ENCODE measurements around the gene OTOA.
A peak's percentile ranks its signal among the peaks of the same experiment; 100 is the strongest.
"Not testable (repeated sequence)": the region's sequence is repeated elsewhere in the genome, so short reads cannot be mapped to it uniquely, and the experiment has no call there.

Gene OTOA

DNA sequence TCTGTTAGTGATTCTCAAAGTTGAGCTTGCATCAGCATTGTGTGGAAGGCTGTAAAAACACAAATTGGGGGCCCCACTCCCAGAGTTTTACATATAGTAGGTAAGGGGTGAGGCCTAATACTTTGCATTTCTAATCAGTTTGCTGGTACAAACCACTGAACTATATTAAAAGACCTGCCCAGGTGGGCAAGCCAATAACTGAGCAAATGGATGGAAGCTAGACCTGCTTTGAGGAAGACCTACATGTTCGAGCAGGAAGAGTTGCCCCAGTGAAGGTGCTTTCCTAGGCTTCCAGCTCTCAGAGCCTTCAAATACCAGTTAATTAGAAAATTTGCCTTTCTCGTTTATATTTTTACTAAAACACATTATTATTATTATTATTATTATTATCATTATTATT lies 56.8 kb downstream of the OTOA start:
- no peak for DNase-seq (ENCODE audit: low read depth in 2 of 2)
- no peak overlapping the region for H3K4me3 ChIP-seq (replicated peaks in 1 of 2; ENCODE audit: low read depth in 2 of 2, low read length in 2 of 2)
- TF ChIP-seq, protein P1, sequence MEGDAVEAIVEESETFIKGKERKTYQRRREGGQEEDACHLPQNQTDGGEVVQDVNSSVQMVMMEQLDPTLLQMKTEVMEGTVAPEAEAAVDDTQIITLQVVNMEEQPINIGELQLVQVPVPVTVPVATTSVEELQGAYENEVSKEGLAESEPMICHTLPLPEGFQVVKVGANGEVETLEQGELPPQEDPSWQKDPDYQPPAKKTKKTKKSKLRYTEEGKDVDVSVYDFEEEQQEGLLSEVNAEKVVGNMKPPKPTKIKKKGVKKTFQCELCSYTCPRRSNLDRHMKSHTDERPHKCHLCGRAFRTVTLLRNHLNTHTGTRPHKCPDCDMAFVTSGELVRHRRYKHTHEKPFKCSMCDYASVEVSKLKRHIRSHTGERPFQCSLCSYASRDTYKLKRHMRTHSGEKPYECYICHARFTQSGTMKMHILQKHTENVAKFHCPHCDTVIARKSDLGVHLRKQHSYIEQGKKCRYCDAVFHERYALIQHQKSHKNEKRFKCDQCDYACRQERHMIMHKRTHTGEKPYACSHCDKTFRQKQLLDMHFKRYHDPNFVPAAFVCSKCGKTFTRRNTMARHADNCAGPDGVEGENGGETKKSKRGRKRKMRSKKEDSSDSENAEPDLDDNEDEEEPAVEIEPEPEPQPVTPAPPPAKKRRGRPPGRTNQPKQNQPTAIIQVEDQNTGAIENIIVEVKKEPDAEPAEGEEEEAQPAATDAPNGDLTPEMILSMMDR (IDR thresholded peaks at IDR 0.05; ENCODE audit: low read depth, low read length) = no peak

DNA sequence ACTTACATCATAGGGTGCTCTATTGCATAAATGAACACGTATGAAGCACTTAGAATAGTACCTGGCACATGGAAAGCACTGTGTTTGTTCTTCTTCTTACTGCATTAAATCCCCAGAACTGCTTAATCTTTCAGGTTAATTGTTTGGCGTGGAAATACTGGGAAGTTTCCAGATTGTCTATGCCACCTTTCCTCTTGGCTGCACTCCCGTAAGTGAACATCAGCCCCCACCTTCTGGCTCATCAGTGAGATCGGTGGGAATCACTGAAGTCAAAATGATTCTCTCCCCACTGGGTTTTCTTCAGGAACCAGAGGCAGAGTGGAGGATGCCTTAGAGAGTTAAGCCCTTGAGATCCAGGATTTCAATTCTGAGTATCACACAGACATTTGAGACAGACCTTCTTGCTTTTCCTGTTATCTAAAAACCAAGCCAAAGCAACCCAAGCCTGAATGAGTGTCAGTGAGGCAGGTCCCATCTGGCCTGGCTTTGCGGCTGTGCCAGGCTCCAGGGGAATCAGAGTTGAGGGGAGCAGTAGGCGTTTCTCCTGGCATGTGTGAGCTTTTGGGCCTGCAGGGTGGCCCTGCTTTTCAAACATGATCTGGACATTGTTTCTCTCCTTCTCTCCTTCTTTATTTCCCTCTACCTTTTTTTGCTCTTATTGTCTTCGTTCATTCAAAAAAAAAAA lies 59.1 kb downstream of the OTOA start:
- no peak for DNase-seq (ENCODE audit: low read depth in 2 of 2)
- no peak overlapping the region for H3K4me3 ChIP-seq (replicated peaks in 1 of 2; ENCODE audit: low read depth in 2 of 2, low read length in 2 of 2)
- TF ChIP-seq, protein P1 (IDR thresholded peaks at IDR 0.05; ENCODE audit: low read depth, low read length) = no peak

DNA sequence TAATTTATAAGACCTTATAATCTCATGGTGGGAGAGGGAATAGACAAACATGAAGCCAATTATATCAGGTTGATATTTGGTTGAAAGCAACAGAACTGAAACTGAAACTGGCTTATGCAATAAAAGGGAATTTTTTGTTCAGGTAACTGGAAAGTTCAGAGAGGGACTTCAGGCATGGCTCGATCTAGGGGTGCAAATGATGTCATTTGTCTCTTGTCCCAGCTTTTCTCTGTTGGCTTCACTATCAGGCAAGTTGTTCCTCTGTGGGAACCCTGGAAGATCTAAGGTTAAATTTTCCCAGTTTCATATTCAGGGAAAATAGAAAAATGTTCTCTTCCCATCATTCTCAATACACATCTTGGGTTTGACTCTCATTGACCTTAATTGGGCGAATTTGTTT lies 59.8 kb downstream of the OTOA start:
- no peak overlapping the region for H3K4me3 ChIP-seq (replicated peaks in 1 of 2; ENCODE audit: low read depth in 2 of 2, low read length in 2 of 2)
- TF ChIP-seq, protein P1 (IDR thresholded peaks at IDR 0.05; ENCODE audit: low read depth, low read length) = no peak
- no peak for DNase-seq (ENCODE audit: low read depth in 2 of 2)

DNA sequence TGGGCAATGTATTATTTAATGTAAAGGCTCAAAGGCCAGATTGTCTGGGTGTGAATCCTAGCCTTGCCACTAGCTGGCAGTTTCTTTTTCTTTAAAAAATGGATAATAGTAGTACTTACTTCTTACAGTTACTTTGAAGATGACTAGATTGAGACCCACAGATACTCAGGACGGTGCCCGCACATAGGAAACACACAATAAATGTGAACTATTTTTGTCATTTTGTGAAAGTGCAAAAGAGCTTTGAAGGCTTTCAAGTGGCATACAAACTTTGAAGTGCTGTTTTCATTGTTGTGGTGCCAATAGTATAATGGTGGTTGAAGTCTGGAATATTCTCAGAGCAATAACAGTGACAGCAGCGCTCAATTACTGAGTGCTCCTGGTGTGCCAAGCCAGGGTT lies 63.6 kb downstream of the OTOA start:
- no peak for DNase-seq (ENCODE audit: low read depth in 2 of 2)
- H3K4me3 ChIP-seq (replicated peaks in 1 of 2; ENCODE audit: low read depth in 2 of 2, low read length in 2 of 2) = no peak overlapping the region
- TF ChIP-seq, protein P1 (IDR thresholded peaks at IDR 0.05; ENCODE audit: low read depth, low read length) = no peak

DNA sequence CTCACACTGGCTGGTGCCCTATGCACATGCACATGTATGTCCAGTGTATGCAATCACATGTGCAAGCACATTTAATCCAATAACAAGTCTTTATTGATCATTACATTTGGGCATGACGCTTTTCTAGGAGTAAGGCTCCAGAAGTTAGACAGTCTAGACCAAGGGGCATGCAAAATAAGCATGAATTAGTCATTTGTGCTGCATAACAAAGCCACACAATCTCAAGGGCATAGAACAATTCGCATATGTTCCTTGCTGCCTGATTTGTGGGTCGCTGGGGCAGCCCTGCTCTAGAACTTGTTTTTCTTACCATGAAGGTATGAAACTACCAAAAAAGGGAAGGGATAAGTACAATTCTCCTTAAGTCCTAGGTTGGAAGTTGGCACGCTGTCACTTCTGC lies 67.5 kb downstream of the OTOA start:
- not testable (repeated sequence) for DNase-seq (ENCODE audit: low read depth in 2 of 2); H3K4me3 ChIP-seq (replicated peaks in 1 of 2; ENCODE audit: low read depth in 2 of 2, low read length in 2 of 2)

DNA sequence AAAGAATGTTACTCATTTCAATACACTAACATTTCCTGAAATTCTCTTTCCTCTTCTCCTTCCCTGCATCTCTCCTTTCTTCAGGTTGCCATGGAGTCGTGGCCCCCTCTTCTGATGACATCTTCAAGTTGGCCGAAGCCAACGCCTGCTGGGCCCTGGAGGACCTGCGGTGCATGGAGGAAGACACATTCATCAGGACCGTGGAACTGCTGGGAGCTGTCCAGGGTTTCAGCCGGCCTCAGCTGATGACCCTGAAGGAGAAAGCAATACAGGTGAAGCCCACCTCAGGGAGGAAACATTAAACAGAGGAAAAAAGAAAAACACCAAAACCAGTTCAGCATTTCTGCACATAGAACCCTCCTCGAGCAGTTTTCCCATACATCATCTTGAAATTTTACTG lies 76.9 kb downstream of the OTOA start:
- DNase-seq (ENCODE audit: low read depth in 2 of 2); H3K4me3 ChIP-seq (replicated peaks in 1 of 2; ENCODE audit: low read depth in 2 of 2, low read length in 2 of 2): not testable (repeated sequence)

DNA sequence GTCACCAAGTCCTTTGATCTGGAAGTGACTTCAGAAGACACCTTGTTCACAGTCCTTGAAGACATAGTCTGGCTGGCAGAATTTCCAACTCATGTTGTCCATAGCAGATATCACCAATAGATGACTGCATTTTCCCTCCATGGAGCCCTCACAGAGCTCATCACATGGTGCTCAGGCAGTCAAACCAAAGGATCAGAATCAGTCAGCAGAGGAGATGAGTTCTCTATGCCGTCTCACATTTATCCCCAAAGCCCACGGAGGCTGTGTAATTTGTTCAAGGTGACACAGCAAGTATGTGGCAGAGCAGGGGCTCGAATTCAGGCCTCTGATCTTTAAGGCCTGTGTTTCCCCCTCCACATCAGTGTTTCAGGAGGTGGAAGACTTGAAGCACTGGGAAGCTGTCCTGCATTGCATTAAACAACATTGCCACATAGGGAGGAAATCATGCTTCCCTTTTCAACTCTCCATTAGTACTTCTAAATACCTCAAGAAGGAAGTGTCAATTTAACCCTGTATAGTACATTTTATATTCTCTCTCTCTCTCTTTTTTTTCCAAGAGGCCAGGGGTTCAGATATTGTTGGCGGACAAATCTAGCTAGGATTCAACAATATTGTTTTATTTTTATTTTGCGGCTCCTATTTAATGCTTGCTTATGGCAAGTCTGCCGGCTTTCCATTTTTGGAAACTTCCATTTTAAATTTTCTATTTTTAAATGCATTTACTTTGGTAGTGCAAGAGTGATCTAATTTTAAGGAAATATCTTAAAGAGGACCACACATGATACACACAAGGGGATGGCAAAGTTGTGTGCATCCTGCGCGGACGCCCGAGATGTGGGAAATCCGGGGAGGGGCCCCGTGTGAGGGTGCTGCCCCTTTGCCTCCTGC lies 92.7 kb downstream of the OTOA start:
- DNase-seq (ENCODE audit: low read depth in 2 of 2); H3K4me3 ChIP-seq (replicated peaks in 1 of 2; ENCODE audit: low read depth in 2 of 2, low read length in 2 of 2): not testable (repeated sequence)

DNA sequence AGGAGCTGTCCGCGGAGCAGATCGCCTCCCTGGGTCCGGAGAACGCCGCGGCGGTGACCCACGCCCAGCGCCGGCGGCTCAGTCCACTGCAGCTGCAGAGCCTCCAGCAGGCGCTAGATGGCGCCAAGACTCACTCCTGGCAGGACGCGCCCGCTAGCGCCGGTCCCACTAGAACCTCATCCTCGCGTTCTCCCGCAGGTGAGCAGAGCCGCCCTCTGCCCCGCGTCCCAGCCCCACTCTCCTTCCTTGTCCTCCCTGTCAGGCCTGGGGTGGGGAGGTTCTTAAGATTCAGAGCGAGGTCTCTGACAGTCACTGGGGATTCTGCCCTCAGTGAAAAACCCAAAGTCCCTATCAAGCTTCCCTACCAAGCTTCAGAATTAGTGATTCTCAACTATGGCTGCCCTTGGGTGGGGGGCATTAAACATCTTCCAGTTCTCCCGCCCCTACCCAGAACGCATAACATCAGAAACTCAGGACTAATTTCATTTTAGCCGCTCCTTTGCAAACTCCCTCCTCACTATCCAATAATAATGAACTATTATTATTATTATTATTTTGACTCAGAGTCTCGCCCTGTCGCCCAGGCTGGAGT lies 93.4 kb downstream of the OTOA start:
- H3K4me3 ChIP-seq (replicated peaks in 1 of 2; ENCODE audit: low read depth in 2 of 2, low read length in 2 of 2); DNase-seq (ENCODE audit: low read depth in 2 of 2): not testable (repeated sequence)

DNA sequence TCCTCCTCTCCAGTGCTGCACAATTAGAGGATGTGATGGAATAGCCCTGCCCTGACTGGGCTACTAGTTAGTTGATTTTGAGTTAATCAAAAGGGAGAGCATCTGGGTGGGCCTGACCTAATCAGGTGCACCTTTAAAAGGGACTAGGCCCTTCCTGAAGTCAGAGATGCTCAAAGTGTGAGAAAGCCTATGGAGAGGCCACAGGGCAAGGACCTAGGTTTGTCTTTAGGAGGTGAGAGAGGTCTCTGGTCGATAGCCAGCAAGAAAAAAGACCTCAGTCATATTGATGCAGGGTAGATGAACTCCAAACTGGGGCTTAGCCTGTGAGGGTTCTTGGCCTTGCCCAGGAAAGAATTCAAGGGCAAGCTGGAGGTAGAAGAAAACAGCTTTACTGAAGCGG lies 104.5 kb downstream of the OTOA start:
- not testable (repeated sequence) for H3K4me3 ChIP-seq (replicated peaks in 1 of 2; ENCODE audit: low read depth in 2 of 2, low read length in 2 of 2); DNase-seq (ENCODE audit: low read depth in 2 of 2)

DNA sequence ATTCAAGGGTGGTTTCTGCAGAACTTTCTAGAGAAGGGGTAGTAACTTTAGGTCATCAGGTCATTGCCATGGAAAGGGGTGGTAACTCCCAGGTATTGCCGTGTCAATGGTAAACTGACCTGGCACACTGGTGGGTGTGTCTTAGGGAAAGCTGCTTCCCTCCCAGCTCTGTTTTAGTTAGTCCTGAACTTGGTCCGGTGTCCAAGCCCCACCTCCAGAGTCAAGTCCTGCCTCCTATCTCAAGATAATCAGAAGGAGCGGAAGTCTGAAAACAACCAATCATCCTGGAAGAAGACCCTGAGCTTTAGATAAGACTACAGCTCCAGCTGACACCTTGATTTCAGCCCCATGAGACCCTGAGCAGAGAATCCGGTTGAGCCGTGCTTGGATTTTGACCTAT lies 105.0 kb downstream of the OTOA start:
- not testable (repeated sequence) for H3K4me3 ChIP-seq (replicated peaks in 1 of 2; ENCODE audit: low read depth in 2 of 2, low read length in 2 of 2); DNase-seq (ENCODE audit: low read depth in 2 of 2)

DNA sequence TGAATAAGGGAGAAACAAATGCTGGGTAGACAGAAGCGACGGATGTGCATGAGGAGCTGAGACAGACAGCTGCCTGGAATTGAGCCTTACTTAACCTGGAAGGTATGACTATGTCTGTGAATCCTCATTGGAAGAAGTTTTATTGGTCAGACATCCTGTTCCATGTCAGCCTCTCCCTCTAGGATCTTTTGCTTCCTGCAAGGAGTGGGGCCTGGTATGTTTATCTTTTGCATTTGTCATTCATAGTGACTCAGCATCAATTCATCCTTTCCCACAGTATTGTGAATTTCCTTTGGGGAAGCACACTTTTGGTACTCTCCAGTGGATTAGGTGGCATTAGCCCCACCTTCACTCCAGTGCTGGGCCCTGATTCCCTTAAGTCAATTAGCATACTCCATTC lies 105.5 kb downstream of the OTOA start:
- DNase-seq (ENCODE audit: low read depth in 2 of 2) = peak; percentile 40 to 73
- H3K4me3 ChIP-seq (replicated peaks in 1 of 2; ENCODE audit: low read depth in 2 of 2, low read length in 2 of 2) = not testable (repeated sequence)

DNA sequence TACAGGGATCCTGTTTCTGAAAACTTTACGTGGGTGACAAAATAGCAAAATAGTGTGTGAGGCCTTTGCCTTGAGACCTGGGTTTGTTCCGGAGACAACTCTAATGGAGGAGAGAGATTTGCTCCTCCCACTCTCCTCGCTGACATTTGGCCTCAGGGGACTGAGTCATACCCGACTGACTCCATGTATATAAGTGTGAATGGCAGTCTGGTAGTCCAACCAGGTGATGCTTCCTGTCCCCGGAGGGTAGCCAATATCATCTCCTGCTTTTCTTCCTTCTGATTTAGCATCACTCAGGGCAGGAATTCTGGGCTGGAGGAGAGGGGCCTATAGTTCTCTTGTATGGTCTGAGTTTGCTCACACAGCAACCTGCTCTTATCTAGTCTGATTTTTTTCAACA lies 106.8 kb downstream of the OTOA start:
- not testable (repeated sequence) for DNase-seq (ENCODE audit: low read depth in 2 of 2); H3K4me3 ChIP-seq (replicated peaks in 1 of 2; ENCODE audit: low read depth in 2 of 2, low read length in 2 of 2)

DNA sequence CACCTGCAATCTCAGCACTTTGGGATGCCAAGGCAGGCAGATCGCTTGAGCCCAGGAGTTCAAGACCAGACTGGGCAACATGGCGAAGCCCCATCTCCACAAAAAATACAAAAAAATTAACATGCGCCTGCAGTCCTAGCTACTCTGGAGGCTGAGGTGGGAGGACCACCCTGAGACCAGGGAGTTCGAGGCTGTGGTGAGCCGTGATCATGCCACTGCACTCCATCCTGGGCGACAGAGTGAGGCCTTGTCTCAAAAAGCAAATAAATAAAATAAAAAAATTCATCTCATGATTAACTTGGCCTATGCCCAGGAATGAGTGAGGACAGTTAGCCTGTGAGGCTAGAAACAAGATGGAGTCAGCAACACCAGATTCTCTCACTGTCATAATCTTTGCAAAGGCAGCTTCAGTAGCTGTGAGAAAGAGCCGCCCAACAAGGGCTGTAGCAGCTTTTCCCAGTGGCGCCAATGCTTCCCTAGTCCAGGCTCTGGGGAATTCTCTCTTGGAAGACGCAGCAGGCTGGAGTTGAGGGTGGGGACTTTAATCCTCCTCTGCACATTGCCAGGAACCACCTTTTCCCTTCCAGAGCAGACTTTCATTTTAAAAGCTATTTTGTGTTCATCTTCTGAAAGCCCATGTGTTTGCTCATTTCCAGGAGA lies 108.9 kb downstream of the OTOA start:
- not testable (repeated sequence) for H3K4me3 ChIP-seq (replicated peaks in 1 of 2; ENCODE audit: low read depth in 2 of 2, low read length in 2 of 2)
- peak; percentile 25 to 26 for DNase-seq (ENCODE audit: low read depth in 2 of 2)

Data from cardiac fibroblast (primary cell).